ENCODE results near the gene PRKG1.

The PRKG1 gene

DNA sequence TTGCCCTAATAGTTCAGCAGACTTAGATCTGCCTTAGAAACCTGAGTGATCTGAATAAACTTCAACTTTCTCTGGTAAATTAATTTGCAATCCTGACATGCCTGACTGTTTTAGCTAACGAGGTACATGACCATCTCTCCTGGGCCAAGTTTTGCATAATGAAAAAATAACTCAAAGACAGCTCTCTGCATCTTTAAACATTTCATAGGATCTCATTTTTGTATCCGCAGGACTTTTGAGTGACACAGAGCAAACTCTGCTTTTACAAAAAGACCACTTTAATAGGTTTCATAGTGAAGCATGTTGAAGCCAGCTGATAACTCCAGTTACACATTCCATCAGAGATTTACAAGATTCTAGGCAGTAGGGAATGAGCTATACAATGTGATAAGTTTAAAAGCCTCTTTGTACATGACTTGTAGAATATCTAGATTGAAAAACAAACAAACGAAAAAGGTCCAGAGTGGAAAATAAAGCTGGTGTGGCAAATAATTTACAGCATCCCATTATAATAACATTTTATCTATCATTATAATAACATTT lies 2.1 kb downstream of the PRKG1 start:
- DNase-seq (ENCODE audit: low read depth, low spot score): no peak

DNA sequence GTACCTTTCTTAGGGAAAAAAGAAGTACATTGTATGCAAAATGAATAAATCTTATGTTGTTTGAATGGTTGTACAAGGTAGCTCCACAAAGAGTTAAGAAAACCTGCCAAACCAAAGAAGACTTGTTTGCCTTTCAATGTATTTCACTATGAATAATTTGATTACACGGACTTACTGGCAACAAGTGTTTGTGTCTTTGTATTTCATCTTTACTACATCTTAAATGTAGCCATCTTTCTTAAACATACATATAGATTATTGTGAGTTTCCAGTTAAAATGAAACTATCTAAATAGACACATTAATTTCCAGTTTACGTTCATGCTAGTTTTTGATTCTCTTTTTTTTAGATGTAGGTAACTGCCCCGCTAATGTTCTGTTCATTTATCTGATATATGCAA lies 2.8 kb downstream of the PRKG1 start:
- DNase-seq (ENCODE audit: low read depth, low spot score): no peak

GRCh38 chr10:51077507-51077906 lies 3.2 kb downstream of the PRKG1 start:
- DNase-seq (ENCODE audit: low read depth, low spot score): no peak

DNA sequence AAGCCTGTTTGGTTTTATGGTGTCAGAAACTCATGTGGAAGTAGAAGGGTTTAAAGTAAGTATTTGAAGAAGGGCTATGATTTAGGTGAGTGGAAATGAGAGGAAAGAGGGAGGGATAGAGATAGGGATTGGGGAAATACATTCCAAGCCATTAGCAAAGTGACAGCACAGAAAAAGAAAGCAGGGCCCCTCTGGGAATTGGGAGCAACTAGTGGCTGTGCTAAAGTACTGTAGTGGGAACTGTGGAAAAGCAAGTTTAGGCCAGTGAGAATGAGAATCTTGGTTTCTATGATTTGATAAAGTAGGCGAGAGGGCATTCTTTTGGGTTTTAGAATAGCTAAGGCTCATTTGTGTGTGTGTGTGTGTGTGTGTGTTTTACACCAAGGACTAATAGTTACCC lies 5.0 kb downstream of the PRKG1 start:
- no peak for DNase-seq (ENCODE audit: low read depth, low spot score)

DNA sequence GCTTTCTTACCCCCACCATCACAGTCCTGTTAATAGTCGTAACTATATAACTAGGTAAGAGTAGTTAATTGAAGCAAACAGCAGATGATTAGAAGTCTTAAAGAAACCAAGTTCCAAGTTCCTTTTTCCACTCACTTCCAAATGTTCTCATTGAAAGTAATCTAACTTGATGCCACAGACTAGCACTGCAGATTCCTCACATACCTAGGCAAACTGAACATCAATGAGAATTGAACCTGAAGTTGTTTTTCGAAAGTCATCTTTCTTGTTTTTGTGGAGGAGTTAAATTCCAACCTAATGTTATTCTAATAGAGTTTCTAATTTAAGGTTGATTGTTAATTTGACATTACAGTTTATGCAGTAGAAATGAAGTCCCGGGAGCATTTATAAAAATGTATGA lies 5.5 kb downstream of the PRKG1 start:
- no peak for DNase-seq (ENCODE audit: low read depth, low spot score)

GRCh38 chr10:51080311-51081006 lies 6.2 kb downstream of the PRKG1 start:
- no peak for DNase-seq (ENCODE audit: low read depth, low spot score)

DNA sequence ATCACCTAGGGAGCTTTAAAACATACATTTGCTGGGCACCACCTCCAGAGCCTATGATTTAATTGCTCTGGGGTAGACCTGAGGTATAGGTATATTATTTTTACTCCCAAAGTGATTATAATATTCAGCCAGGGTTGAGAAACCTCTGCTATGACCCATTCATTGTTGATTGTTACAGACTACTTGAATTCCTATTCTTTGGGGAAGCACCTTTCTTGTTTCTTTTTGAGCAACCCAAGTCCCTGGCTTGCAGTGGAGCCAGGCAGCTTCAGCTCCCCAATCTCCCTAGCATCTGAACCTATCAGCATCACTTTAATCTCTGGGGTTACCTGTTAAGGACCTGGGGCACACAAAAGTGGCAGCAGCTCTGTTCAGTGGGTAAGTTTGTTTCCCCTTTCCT lies 8.6 kb downstream of the PRKG1 start:
- DNase-seq (ENCODE audit: low read depth, low spot score): no peak

GRCh38 chr10:51083356-51083853 lies 9.1 kb downstream of the PRKG1 start:
- DNase-seq (ENCODE audit: low read depth, low spot score): no peak

- DNase-seq (ENCODE audit: low read depth, low spot score): no peak
Measured at GRCh38 chr10:51085204-51085603, 10.9 kb downstream of the PRKG1 start.

GRCh38 chr10:51086710-51087109 lies 12.4 kb downstream of the PRKG1 start:
- DNase-seq (ENCODE audit: low read depth, low spot score): no peak

DNA sequence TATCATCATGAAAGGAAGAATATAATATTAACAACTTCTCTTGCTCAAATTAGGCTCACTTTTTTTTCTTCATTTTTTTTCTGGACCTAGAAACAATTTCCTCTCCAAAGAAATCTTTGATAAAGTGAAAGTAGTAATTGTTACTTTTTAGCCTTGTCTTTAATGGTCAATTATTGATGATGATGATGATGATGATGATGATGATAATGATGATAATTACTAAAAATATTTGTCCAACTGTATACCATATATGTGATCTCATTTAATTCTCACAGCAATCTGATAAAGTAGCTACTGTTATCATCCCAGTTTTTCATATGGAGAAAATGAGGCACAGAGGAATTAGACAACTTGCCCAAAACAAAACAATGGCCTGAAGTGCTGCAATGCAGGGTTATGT lies 12.8 kb downstream of the PRKG1 start:
- DNase-seq (ENCODE audit: low read depth, low spot score): no peak

DNA sequence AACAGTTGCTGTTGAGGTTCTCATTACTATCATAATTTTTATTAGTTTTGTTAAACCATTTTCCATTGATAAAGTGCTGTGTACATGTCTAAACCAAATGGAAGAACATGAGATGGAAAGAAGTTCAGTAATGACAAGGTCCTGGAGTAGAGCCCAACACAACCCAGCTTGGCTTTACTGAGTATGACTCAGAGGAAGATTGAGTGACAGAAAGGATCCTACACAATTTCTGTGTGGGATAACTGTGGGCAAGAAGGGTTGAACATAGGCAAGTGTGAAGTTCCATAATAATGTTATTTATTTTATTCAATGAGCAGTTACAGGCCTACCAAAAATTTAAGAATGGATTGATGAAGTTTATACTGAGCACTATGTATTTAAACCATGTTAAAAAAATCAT lies 15.9 kb downstream of the PRKG1 start:
- peak; percentile 25 for DNase-seq (ENCODE audit: low read depth, low spot score)

DNA sequence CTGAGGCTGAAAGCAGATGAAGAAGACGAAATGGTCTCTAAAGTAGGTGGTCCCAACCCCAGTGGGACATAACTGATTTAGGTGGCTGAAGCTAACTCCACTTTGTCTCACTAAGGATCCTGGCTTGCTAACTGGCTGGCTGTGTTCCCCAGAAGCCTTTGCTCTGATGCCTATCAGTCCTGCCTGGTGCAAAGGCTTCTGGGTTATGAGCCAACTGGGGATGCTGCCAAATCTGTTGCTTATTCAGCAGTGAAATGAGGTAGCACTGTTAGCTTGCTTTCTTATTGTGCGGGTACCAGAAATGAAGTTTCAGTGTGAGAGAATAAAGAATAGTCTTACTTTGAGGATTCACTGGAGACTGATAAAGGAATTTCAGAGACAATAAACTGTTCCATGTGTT lies 18.1 kb downstream of the PRKG1 start:
- peak; percentile 82 for DNase-seq (ENCODE audit: low read depth, low spot score)

- DNase-seq (ENCODE audit: low read depth, low spot score): no peak
Measured at GRCh38 chr10:51095444-51095843, 21.2 kb downstream of the PRKG1 start.

DNA sequence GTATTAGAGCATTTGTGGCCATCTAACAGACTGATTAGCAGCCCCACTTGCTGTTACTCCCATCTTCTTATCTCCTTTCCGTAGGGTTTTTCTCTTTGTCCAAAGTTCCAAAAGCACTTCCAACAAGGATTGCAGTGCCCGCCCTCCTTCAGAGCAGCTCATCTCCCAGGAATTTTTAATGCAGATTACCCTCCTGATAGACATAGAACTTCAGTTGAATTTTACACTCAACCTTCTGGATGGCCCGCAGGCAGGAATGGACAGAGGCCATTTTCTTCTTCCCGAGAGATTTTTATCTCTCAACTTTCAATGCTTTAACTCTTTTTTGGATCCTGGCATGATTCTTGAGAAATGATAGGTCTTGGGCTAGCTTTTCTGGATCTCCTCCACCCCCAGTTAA lies 23.3 kb downstream of the PRKG1 start:
- no peak for DNase-seq (ENCODE audit: low read depth, low spot score)

DNA sequence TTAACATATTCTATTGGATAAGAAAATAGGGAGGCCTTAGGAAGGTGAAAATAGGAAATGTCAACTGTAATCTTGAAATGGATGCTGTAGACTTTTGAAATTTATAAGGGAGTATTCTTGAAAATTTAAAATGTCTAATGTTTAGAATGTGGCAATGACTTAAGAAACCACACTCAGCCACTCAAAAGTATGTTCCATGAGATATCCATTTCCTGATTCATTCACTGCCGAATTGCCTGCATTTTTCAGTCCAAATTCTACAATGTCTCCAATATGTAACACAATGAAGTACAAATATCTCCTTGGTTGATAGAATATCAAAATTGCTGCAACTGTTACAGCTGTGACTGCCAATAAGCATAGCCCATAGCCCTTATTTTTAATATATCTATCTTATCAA lies 25.9 kb downstream of the PRKG1 start:
- no peak for DNase-seq (ENCODE audit: low read depth, low spot score)

DNA sequence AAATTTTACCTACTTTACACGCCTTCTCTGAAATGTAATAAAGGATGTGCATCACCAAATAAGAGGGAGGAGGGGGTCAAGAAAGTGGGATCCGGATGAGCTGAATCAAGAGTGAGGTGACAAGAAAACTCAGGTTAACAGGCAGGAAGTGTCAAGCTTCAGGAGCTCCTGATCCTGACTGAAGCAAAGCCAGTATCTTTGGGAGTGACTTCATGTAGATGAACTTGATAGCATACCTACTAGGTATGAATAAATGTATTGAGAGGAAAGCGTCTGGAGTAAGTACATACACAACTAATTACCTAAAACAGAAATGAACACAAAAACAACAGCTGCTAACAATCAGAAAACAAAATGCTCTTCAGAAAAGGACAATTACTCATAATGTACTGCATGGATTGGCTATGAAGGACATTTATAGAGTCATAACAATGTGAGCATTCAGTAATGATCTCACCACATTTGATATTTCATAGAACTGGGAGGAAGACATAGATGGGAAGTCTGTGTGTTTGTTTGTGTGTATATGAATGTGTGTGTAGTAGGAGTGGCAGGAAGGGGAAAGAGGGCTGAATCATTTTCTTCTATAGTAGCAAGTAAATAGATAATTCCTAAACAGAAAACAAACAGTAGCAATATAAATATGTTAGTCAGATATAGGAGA lies 29.4 kb downstream of the PRKG1 start:
- DNase-seq (ENCODE audit: low read depth, low spot score): no peak

- DNase-seq (ENCODE audit: low read depth, low spot score): no peak
Measured at GRCh38 chr10:51106311-51106945, 32.1 kb downstream of the PRKG1 start.

DNA sequence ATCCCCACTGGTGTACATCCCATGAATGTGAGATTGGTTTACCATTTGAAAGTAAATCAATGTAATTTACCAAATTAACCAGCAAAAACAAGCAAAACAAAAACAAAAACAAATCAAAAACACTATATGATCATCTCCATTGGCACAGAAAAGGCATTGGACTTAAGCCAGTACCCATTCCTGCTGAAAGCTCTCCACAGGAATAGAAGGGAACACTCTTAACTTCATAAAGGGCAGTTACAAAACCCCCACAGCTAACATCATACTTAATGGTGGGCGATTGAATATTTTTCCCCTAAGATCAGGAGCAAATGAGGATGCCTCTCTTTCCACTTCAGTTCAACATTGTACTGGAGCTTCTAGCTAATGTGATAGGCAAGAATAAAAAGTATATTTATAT lies 34.1 kb downstream of the PRKG1 start:
- no peak for DNase-seq (ENCODE audit: low read depth, low spot score)

DNA sequence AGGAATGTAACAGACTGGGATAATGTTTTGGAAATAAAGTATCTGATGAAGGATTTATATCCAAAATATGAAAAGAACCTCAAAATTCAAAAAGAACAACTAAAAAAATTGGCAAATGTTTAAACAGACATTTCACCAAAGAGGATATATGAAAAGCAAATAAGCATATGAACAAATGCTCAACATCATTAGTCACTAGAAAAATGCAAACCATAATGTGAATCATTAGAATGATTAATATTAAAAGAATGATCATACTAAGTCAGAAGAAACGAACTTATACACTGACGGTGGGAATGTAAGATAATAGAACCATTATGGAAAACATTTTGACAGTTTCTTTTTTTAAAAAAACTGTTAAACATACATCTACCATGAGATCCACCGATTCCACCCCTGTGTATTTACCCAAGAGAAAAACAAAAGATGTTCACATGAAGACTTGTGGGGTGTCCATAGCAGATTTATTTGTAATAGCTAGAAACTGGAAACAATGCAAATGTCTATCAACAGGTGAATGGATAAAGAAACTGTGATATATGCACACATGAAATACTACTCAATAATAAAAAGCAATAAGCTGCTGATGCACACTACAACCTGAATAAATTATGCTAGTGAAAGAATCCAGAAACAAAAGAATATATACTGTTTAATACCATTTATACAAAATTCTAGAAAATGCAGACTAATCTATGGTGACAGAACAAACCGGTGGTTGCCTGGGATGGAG lies 35.7 kb downstream of the PRKG1 start:
- peak; percentile 1 for DNase-seq (ENCODE audit: low read depth, low spot score)

- no peak for DNase-seq (ENCODE audit: low read depth, low spot score)
Measured at GRCh38 chr10:51112013-51112412, 37.7 kb downstream of the PRKG1 start.

- no peak for DNase-seq (ENCODE audit: low read depth, low spot score)
Measured at GRCh38 chr10:51113007-51113406, 38.7 kb downstream of the PRKG1 start.
